Activated CD8-positive, alpha-beta memory T cell treated with anti-CD3 and anti-CD28 coated beads for 24 hours (primary cell): Measurements from ENCODE around the gene TMEM245.

Source experiments
- DNase-seq: peaks from one replicate; pipeline ENCODE4 v3.0.0-alpha.2; 2020

Gene TMEM245

GRCh38 chr9:109119439-109120203, at the start of gene TMEM245:
TMEM245 (minus strand) TSS chr9:109119947; CDS start chr9:109119913, 34 bp downstream.
- DNase-seq: peak; percentile 94

GRCh38 chr9:109168170-109168569, 48.4 kb upstream of the TMEM245 start:
- DNase-seq: no peak

GRCh38 chr9:109167716-109168115, 48.0 kb upstream of the TMEM245 start:
- DNase-seq: no peak

- no peak for DNase-seq
These were observed 47.2 kb upstream of the TMEM245 start, which contains the start of gene FRRS1L for GRCh38 chr9:109166771-109167601. FRRS1L (minus strand) TSS chr9:109167249; CDS start chr9:109167138, 111 bp downstream.

- no peak for DNase-seq
These were observed 46.5 kb upstream of the TMEM245 start for GRCh38 chr9:109166171-109166770.

GRCh38 chr9:109164042-109164441, 44.3 kb upstream of the TMEM245 start:
- no peak for DNase-seq

GRCh38 chr9:109163194-109163593, 43.4 kb upstream of the TMEM245 start:
- no peak for DNase-seq

GRCh38 chr9:109162677-109163076, 42.9 kb upstream of the TMEM245 start:
- no peak for DNase-seq

- no peak for DNase-seq
These were observed 41.7 kb upstream of the TMEM245 start for GRCh38 chr9:109161471-109161870.

GRCh38 chr9:109159583-109159982, 39.8 kb upstream of the TMEM245 start:
- no peak for DNase-seq

GRCh38 chr9:109158651-109159050, 38.9 kb upstream of the TMEM245 start:
- DNase-seq: no peak

GRCh38 chr9:109156708-109157107, 37.0 kb upstream of the TMEM245 start:
- DNase-seq: no peak

- no peak for DNase-seq
These were observed 31.3 kb upstream of the TMEM245 start for GRCh38 chr9:109150925-109151545.

GRCh38 chr9:109149722-109150121, 30.0 kb upstream of the TMEM245 start:
- no peak for DNase-seq

- DNase-seq: no peak
These were observed 29.3 kb upstream of the TMEM245 start for GRCh38 chr9:109149089-109149488.

GRCh38 chr9:109145051-109145450, 25.3 kb upstream of the TMEM245 start:
- DNase-seq: no peak

GRCh38 chr9:109143881-109144562, 24.3 kb upstream of the TMEM245 start:
- no peak for DNase-seq

- no peak for DNase-seq
These were observed 21.6 kb upstream of the TMEM245 start for GRCh38 chr9:109141375-109141774.

- DNase-seq: no peak
These were observed 20.1 kb upstream of the TMEM245 start for GRCh38 chr9:109139851-109140250.

- DNase-seq: no peak
These were observed 18.7 kb upstream of the TMEM245 start for GRCh38 chr9:109138421-109138820.

GRCh38 chr9:109134167-109134578, 14.4 kb upstream of the TMEM245 start:
- no peak for DNase-seq

GRCh38 chr9:109133533-109133932, 13.8 kb upstream of the TMEM245 start:
- no peak for DNase-seq
